Esophagus (tissue), 2 donors: Measurements from ENCODE around the gene OAF. TPM values are rescaled to one million over a fixed set of nuclear protein-coding genes. Genes with fewer than 3 reads are reported as not detected.

Experiments used
- H3K27ac ChIP-seq, 2 donors: one replicate each; pipeline ENCODE4 v1.5.1; 2013; ENCODE audit warnings: low read depth in 2 of 2, mild to moderate bottlenecking in 2 of 2, inconsistent platforms in 1 of 2, low read length in 1 of 2, moderate library complexity in 1 of 2
- H3K27me3 ChIP-seq, 2 donors: one replicate each; pipeline ENCODE4 v1.6.1; 2013; ENCODE audit warnings: low read length in 2 of 2, control low read depth in 1 of 2, mild to moderate bottlenecking in 1 of 2; ENCODE audit not compliant: insufficient read depth in 2 of 2, control insufficient read depth in 1 of 2
- H3K36me3 ChIP-seq, 2 donors: one replicate each; pipeline ENCODE4 v1.6.1; 2013; ENCODE audit warnings: low read length in 1 of 2; ENCODE audit not compliant: control insufficient read depth in 2 of 2, insufficient read depth in 2 of 2
- H3K4me1 ChIP-seq, 2 donors: one replicate each; pipeline ENCODE4 v1.6.1; 2013; ENCODE audit warnings: low read length in 1 of 2; ENCODE audit not compliant: control insufficient read depth in 2 of 2, insufficient read depth in 2 of 2
- H3K4me3 ChIP-seq, 2 donors: one replicate each; pipeline ENCODE4 v1.5.1; 2013; ENCODE audit warnings: low read length in 2 of 2, mild to moderate bottlenecking in 2 of 2, low read depth in 1 of 2, moderate library complexity in 1 of 2
- H3K9me3 ChIP-seq, 2 donors: one replicate each; pipeline ENCODE4 v1.6.1; 2013; ENCODE audit warnings: mild to moderate bottlenecking in 2 of 2, low read depth in 1 of 2, low read length in 1 of 2, moderate library complexity in 1 of 2; ENCODE audit not compliant: control insufficient read depth in 2 of 2, insufficient read depth in 1 of 2
- WGBS, 2 donors: extraction: QIAGEN DNeasy Blood & Tissue Kit; methylation state at CpG; one replicate each; pipeline ENCODE4 v1.1.7; 2013; 5-methylcytosine and 5-hydroxymethylcytosine counted together
- polyA plus RNA-seq, 2 donors: library from polyadenylated mRNA; stranded (reverse); fragments of 200-250 nt; gene quantifications; one replicate each; pipeline ENCODE4 v1.2.3, GENCODE V29; 2013
- donor health status: healthy with polysubstance abuse.
- donor health status: Bipolar disorder and iron deficiency.

The OAF gene
- polyA plus RNA-seq, 2 donors = 7.2 to 8.4 TPM

GRCh38 chr11:120256779-120257178 is 45.9 kb downstream of the OAF start:
- 84% methylated on average over 2 of the region's 2 CpGs for WGBS, 2 donors
- Histone ChIP-seq H3K27ac (no peak overlapping the region), H3K4me1 (peaks cover 0 to 5% of the 10 kb centered on the region in 2 donors), H3K36me3 (no peaks in the 10 kb centered on the region), H3K27me3 (peaks cover 0 to 3% of the 10 kb centered on the region in 2 donors), H3K4me3 (no peak overlapping the region), H3K9me3 (no peaks in the 10 kb centered on the region)

GRCh38 chr11:120257346-120257745 is 46.5 kb downstream of the OAF start:
- no peaks in the 10 kb centered on the region for H3K36me3 ChIP-seq
- H3K4me1 ChIP-seq = peaks cover 0 to 5% of the 10 kb centered on the region in 2 donors
- WGBS, 2 donors = 88 to 90% methylated on average over 9 of the region's 9 CpGs
- H3K9me3 ChIP-seq = no peaks in the 10 kb centered on the region
- no peak overlapping the region for H3K4me3 ChIP-seq
- H3K27ac ChIP-seq = no peak overlapping the region
- H3K27me3 ChIP-seq = peaks cover 0 to 3% of the 10 kb centered on the region in 2 donors

- Histone ChIP-seq H3K27me3 (peaks cover 0 to 3% of the 10 kb centered on the region in 2 donors), H3K27ac (no peak overlapping the region), H3K4me3 (no peak overlapping the region), H3K9me3 (no peaks in the 10 kb centered on the region), H3K4me1 (peaks cover 0 to 5% of the 10 kb centered on the region in 2 donors), H3K36me3 (no peaks in the 10 kb centered on the region)
- WGBS, 2 donors = 87 to 88% methylated on average over 3 of the region's 3 CpGs
Measured at GRCh38 chr11:120258661-120259060, 47.8 kb downstream of the OAF start.

GRCh38 chr11:120259241-120259640 is 48.4 kb downstream of the OAF start:
- Histone ChIP-seq H3K9me3 (no peaks in the 10 kb centered on the region), H3K27ac (no peak overlapping the region), H3K27me3 (no peaks in the 10 kb centered on the region), H3K36me3 (no peaks in the 10 kb centered on the region), H3K4me1 (peaks cover 0 to 5% of the 10 kb centered on the region in 2 donors), H3K4me3 (no peak overlapping the region)
- 91 to 92% methylated on average over 3 of the region's 3 CpGs for WGBS, 2 donors

- Histone ChIP-seq H3K36me3 (no peaks in the 10 kb centered on the region), H3K4me1 (peaks cover 0 to 5% of the 10 kb centered on the region in 2 donors), H3K9me3 (no peaks in the 10 kb centered on the region), H3K27ac (peak overlapping the region in 1 of 2 donors; percentile 58), H3K27me3 (no peaks in the 10 kb centered on the region), H3K4me3 (no peak overlapping the region)
- WGBS, 2 donors = 63 to 70% methylated on average over 7 of the region's 7 CpGs
Measured at GRCh38 chr11:120259988-120260565, 49.2 kb downstream of the OAF start.

DNA sequence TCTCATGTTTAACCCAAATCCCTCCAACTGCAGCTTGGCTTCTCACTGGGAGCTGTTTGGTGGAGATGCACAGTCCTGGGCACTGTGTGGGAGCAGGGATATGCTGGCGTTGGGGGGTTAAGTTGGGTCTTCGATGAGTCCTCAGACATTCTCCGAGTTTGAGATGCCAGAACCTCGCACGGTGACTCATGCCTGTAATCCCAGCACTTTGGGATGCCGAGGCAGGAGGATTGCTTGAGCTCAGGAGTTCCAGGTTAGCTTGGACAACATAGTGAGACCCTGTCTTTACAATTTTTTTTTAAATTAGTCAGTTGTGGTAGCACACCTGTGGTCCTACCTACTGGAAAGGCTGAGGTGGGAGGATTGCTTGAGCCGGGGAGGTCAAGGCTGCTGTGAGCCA is 49.8 kb downstream of the OAF start:
- H3K27me3 ChIP-seq = no peaks in the 10 kb centered on the region
- no peak overlapping the region for H3K27ac ChIP-seq
- no peak overlapping the region for H3K4me3 ChIP-seq
- no peaks in the 10 kb centered on the region for H3K9me3 ChIP-seq
- WGBS, 2 donors = 65 to 76% methylated on average over 7 of the region's 7 CpGs
- H3K36me3 ChIP-seq = peaks cover 0 to under 1% of the 10 kb centered on the region in 2 donors
- peaks cover 0 to 5% of the 10 kb centered on the region in 2 donors for H3K4me1 ChIP-seq

GRCh38 chr11:120261321-120261720 is 50.5 kb downstream of the OAF start:
- Histone ChIP-seq H3K4me1 (peaks cover 0 to 5% of the 10 kb centered on the region in 2 donors), H3K4me3 (no peak overlapping the region), H3K9me3 (no peaks in the 10 kb centered on the region), H3K36me3 (peaks cover 0 to 2% of the 10 kb centered on the region in 2 donors), H3K27ac (no peak overlapping the region), H3K27me3 (no peaks in the 10 kb centered on the region)

- H3K36me3 ChIP-seq = peaks cover 0 to 2% of the 10 kb centered on the region in 2 donors
- H3K27ac ChIP-seq = no peak overlapping the region
- H3K4me3 ChIP-seq = no peak overlapping the region
- no peaks in the 10 kb centered on the region for H3K27me3 ChIP-seq
- H3K9me3 ChIP-seq = no peaks in the 10 kb centered on the region
- H3K4me1 ChIP-seq = peaks cover 0 to 5% of the 10 kb centered on the region in 2 donors
- WGBS, 2 donors = 79 to 89% methylated on average over 3 of the region's 3 CpGs
Measured at GRCh38 chr11:120261931-120262330, 51.1 kb downstream of the OAF start.

DNA sequence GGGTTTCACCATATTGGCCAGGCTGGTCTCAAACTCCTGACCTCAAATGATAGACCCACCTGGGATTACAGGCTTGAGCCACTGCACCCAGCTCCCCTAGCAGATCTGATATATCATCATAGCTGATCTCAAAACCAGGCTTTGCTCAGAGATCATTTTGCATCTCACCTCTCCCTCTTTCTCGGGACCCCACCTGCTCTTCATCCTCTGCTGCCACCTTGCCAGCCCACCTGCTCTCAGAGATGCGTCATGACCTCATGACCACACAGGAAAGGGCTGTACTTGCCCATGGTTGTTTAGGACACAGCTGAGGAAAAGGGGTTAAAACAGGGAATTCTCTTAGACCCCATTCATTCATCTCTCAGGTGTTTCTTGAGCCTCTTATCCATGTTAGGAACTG is 56.5 kb downstream of the OAF start:
- Histone ChIP-seq H3K36me3 (peaks cover 0 to 2% of the 10 kb centered on the region in 2 donors), H3K27ac (no peak overlapping the region), H3K27me3 (no peaks in the 10 kb centered on the region), H3K4me1 (peaks cover 0 to 6% of the 10 kb centered on the region in 2 donors), H3K4me3 (no peak overlapping the region), H3K9me3 (no peaks in the 10 kb centered on the region)
- WGBS, 2 donors = 67 to 82% methylated on average over 2 of the region's 2 CpGs

DNA sequence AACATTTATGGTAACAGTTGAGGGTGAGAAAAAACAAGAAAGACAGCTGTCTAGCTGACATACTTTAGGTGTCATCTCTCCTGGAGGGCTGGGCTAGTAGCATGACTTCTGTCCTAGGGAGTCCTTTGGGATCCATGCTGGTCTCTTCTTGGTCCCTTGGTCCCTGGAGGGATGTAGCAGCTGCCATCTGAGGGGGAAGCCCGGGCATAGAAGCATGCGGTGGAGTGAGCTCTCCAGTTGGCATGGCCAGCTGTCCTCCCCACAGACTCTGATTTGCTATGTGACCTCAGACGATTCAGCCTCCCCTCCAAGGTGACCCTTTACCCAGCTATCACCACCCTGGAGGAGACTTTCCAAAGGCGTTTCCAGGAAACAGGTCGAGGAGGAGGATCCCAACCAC is 57.9 kb downstream of the OAF start:
- Histone ChIP-seq H3K9me3 (no peaks in the 10 kb centered on the region), H3K4me3 (no peak overlapping the region), H3K27me3 (no peaks in the 10 kb centered on the region), H3K27ac (no peak overlapping the region), H3K36me3 (peaks cover 0 to 2% of the 10 kb centered on the region in 2 donors), H3K4me1 (peaks cover 0 to 9% of the 10 kb centered on the region in 2 donors)
- WGBS, 2 donors = 70 to 84% methylated on average over 5 of the region's 5 CpGs
